Endothelial cell of umbilical vein (primary cell): ENCODE results near the gene ARHGDIB. TPM values are rescaled to one million over a fixed set of nuclear protein-coding genes. Genes with fewer than 3 reads are reported as not detected.

Experiments used
- BruUV-seq: library from RNA; stranded (reverse); fragments of 400-500 nt; replicated peaks from 2 replicates; lab custom pipeline; 2021; lab: Mats Ljungman, UMichigan
- CTCF ChIA-PET: fragments of 300-600, 350-600 bp; sonication (Branson Sonifier 250); formaldehyde crosslinking; loops from one replicate; lab custom pipeline; 2021; ENCODE audit warnings: antibody characterized with exemption, inconsistent platforms; lab: Charles Lee
- POLR2A ChIA-PET: fragments of 300-600, 350-600 bp; sonication (Branson Sonifier 250); formaldehyde crosslinking; loops from one replicate; lab custom pipeline; 2021; ENCODE audit warnings: antibody characterized with exemption, inconsistent platforms; lab: Charles Lee
- DNase-seq: peaks from one replicate; pipeline ENCODE4 v3.0.0-alpha.2; 2011; ENCODE audit warnings: low read depth, low spot score
- FAIRE-seq: peaks from 2 replicates; lab custom pipeline; 2011; peaks lifted over from hg19 to GRCh38; lab: Jason Lieb, UNC
- H2AFZ ChIP-seq: 2 replicates; pipeline ENCODE4 v1.6.0; 2012; ENCODE audit warnings: low read depth, low read length, control low read depth, inconsistent platforms
- H3K27ac ChIP-seq: 2 replicates; pipeline ENCODE4 v1.5.1; 2011; ENCODE audit warnings: low read depth, mild to moderate bottlenecking, control low read depth, low read length, moderate library complexity; ENCODE audit not compliant: insufficient read depth
- H3K27me3 ChIP-seq, 2 experiments: 2 replicates each; pipeline versions ENCODE4 v1.6.0 to v1.6.1; 2011; ENCODE audit warnings: low read length in 2 of 2, mixed read lengths in 1 of 2; ENCODE audit not compliant: control insufficient read depth in 2 of 2, insufficient read depth in 2 of 2
- H3K36me3 ChIP-seq, 2 experiments: 2 replicates in 1 of 2; 3 replicates in 1 of 2; pipeline ENCODE4 v1.5.1; 2011; ENCODE audit warnings: low read length in 2 of 2, mild to moderate bottlenecking in 1 of 2, moderate library complexity in 1 of 2; ENCODE audit not compliant: control insufficient read depth in 2 of 2, insufficient read depth in 2 of 2; ENCODE audit errors: extremely low read depth in 1 of 2
- H3K4me1 ChIP-seq: 3 replicates; pipeline ENCODE4 v1.5.1; 2011; ENCODE audit warnings: mild to moderate bottlenecking, low read length; ENCODE audit not compliant: control insufficient read depth, insufficient read depth; ENCODE audit errors: extremely low read depth
- H3K4me2 ChIP-seq: 2 replicates; pipeline ENCODE4 v1.6.1; 2011; ENCODE audit warnings: low read length, control low read depth, mixed read lengths; ENCODE audit not compliant: insufficient read depth
- H3K4me3 ChIP-seq, 3 experiments: fragments of 200-600 bp in 1 of 3; sonication (generic), shearing (Covaris generic) in 1 of 3; replicated peaks in 1 of 3; 2 replicates each; pipeline ENCODE4 v1.5.1; 2011 to 2016; ENCODE audit warnings: control low read depth in 3 of 3, low read length in 3 of 3, mild to moderate bottlenecking in 2 of 3, inconsistent platforms in 1 of 3, low read depth in 1 of 3, moderate library complexity in 1 of 3; ENCODE audit not compliant: insufficient read depth in 1 of 3
- H3K79me2 ChIP-seq: 2 replicates; pipeline ENCODE4 v1.6.0; 2012; ENCODE audit warnings: low read length, inconsistent platforms; ENCODE audit not compliant: control insufficient read depth, insufficient read depth
- H3K9ac ChIP-seq: replicated peaks from 2 replicates; pipeline ENCODE3; 2011; ENCODE audit warnings: low read length, control low read depth; ENCODE audit not compliant: insufficient read depth; ENCODE audit errors: extremely low read depth
- H3K9me1 ChIP-seq: replicated peaks from 3 replicates; pipeline ENCODE4 v1.6.0; 2011; ENCODE audit warnings: mild to moderate bottlenecking, low read length; ENCODE audit not compliant: control insufficient read depth, insufficient read depth; ENCODE audit errors: extremely low read depth
- H3K9me3 ChIP-seq: replicated peaks from 2 replicates; pipeline ENCODE4 v1.5.1; 2012; ENCODE audit warnings: low read length, inconsistent platforms; ENCODE audit not compliant: control insufficient read depth, insufficient read depth
- H4K20me1 ChIP-seq: replicated peaks from 2 replicates; pipeline ENCODE3; 2011; ENCODE audit warnings: mild to moderate bottlenecking, low read length; ENCODE audit not compliant: control insufficient read depth, insufficient read depth; ENCODE audit errors: extremely low read depth
- CTCF ChIP-seq, 2 donors: IDR thresholded peaks; 1 replicate in 1 of 2; 2 replicates in 1 of 2; pipeline ENCODE4 v1.5.1; 2011; ENCODE audit warnings: low read length in 2 of 2, mild to moderate bottlenecking in 2 of 2, moderate library complexity in 2 of 2, control low read depth in 1 of 2, inconsistent platforms in 1 of 2, low read depth in 1 of 2; ENCODE audit not compliant: insufficient read depth in 1 of 2; ENCODE audit errors: extremely low read depth in 1 of 2
- EZH2 ChIP-seq: IDR thresholded peaks from 2 replicates; pipeline ENCODE4 v1.6.1; 2012; ENCODE audit warnings: borderline replicate concordance, low read depth, mild to moderate bottlenecking, moderate library complexity, low read length, inconsistent platforms; ENCODE audit not compliant: severe bottlenecking
- FOS ChIP-seq: IDR thresholded peaks from 2 replicates; pipeline ENCODE4 v1.6.1; 2011; ENCODE audit warnings: mild to moderate bottlenecking, low read length, moderate library complexity, borderline replicate concordance; ENCODE audit not compliant: insufficient read depth
- GATA2 ChIP-seq: IDR thresholded peaks from 2 replicates; pipeline ENCODE4 v1.7.0; 2011; ENCODE audit warnings: low read depth, mild to moderate bottlenecking, moderate library complexity, mixed read lengths, low read length; ENCODE audit not compliant: insufficient read length, insufficient read depth
- JUN ChIP-seq: IDR thresholded peaks from 2 replicates; pipeline ENCODE4 v1.6.1; 2011; ENCODE audit warnings: borderline replicate concordance, low read depth; ENCODE audit not compliant: insufficient read length, insufficient read depth
- MAX ChIP-seq: IDR thresholded peaks from 2 replicates; pipeline ENCODE4 v1.6.1; 2011; ENCODE audit not compliant: insufficient read depth, insufficient read length
- MYC ChIP-seq: IDR thresholded peaks from one replicate; pipeline ENCODE4 v1.6.1; 2011; ENCODE audit warnings: mild to moderate bottlenecking, low read depth, low read length
- POLR2A ChIP-seq: IDR thresholded peaks from 2 replicates; pipeline ENCODE4 v1.6.1; 2012; ENCODE audit warnings: low read depth, mild to moderate bottlenecking, control low read depth, low read length
- POLR2AphosphoS5 ChIP-seq: IDR thresholded peaks from 2 replicates; pipeline ENCODE4 v1.6.1; 2012; ENCODE audit warnings: low read depth, mild to moderate bottlenecking, control low read depth, low read length, moderate library complexity; ENCODE audit not compliant: insufficient read depth
- dilution Hi-C: fragments of 300-500 bp; cut with MboI; formaldehyde crosslinking; loops from one replicate; pipeline ENCODE4 v1.15.0; 2019; ENCODE audit warnings: low sequenced_read_pairs; ENCODE audit not compliant: extremely low pct_ligation_motif_present
- intact Hi-C: fragments of 100-400 bp; cut with micrococcal nuclease; formaldehyde crosslinking; loops from one replicate; pipeline ENCODE4 v1.10.0; 2022
- polyA plus RNA-seq, 4 experiments: library from polyadenylated mRNA; depleted of rRNA in 3 of 4; stranded (reverse) in 3 of 4; unstranded in 1 of 4; fragments of >200 nt; gene quantifications; 2 replicates each; pipeline versions ENCODE4 v1.2.1 to v1.2.3, GENCODE V29; 2011 to 2012; ENCODE audit warnings: missing spikeins in 1 of 4
- total RNA-seq: library from RNA; stranded (reverse); gene quantifications from 2 replicates; pipeline ENCODE4 v1.2.3, GENCODE V29; 2021

The ARHGDIB gene
- total and polyA plus RNA-seq, 2 donors (not counting 3 experiments of a cell fraction or from before 2014, with no cell fraction given), result 483 to 1,200 TPM

DNA sequence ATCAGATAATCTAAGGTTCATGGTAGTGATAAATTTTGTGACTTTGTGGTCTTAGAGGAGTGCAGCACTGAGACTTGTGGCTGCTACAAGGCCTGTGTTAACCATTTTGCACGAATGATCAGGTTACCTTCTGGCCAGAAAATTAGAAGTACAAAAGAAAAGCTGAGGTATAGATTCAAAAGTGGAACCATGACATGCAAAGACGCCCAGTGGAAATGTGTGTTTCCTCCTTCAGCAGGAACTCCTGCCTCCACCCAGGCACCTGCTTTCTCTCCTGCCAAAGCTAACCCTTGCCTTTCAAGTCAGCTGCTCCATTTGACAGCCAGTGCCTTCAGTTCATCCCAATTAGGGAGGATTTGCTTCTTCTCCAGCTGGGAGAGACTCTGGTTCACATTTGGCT lies 21.6 kb upstream of the ARHGDIB start:
- dilution Hi-C loops (no loop called here), intact Hi-C loops (no loop called here)
- Histone ChIP-seq H3K27me3 (no peaks in the 10 kb centered on the region), H3K27ac (no peak overlapping the region), H3K4me1 (no peaks in the 10 kb centered on the region), H3K4me2 (no peak overlapping the region), H3K9ac (no peak overlapping the region), H3K4me3 (no peak overlapping the region), H3K9me1 (no peaks in the 10 kb centered on the region), H4K20me1 (no peaks in the 10 kb centered on the region), H3K79me2 (no peaks in the 10 kb centered on the region), H3K36me3 (no peaks in the 10 kb centered on the region), H3K9me3 (no peaks in the 10 kb centered on the region), H2AFZ (no peak overlapping the region)
- POLR2A ChIA-PET, result no interaction called here
- no peak for FAIRE-seq
- no TSS peak for BruUV-seq
- DNase-seq, result no peak
- TF ChIP-seq FOS (no peak), MAX (no peak), GATA2 (no peak), JUN (no peak), POLR2AphosphoS5 (no peak), EZH2 (no peak), CTCF (IDR thresholded peaks at IDR 0.05; ENCODE audit: extremely low read depth in 1 of 2, insufficient read depth in 1 of 2, low read depth in 1 of 2, low read length in 2 of 2) (no peak), MYC (no peak), POLR2A (no peak)
- CTCF ChIA-PET, result interaction anchor here (0.7 to 4.2 kb wide), 3 partner anchors 13 to 136 kb away, joined by 3 to 44 read pairs (median 3); partner anchors contain the start of gene ERP27
